OCI-LY3 (cell line): ENCODE data around the gene NHLRC4.
A peak's percentile ranks its signal among the peaks of the same experiment; 100 is the strongest.

Experiments
- H2AFZ ChIP-seq: fragments of 200-600, 300-600 bp; shearing (Covaris generic); 2 replicates; pipeline ENCODE4 v1.6.0; 2014; ENCODE audit warnings: antibody characterized with exemption, low read depth, low read length
- H3K27ac ChIP-seq: fragments of 200-600, 300-600 bp; sonication (generic); 2 replicates; pipeline ENCODE4 v1.5.1; 2014; ENCODE audit warnings: mild to moderate bottlenecking, low read length, moderate library complexity, mixed read lengths
- H3K27me3 ChIP-seq: fragments of 200-600, 300-600 bp; sonication (generic); 2 replicates; pipeline ENCODE4 v1.6.1; 2014; ENCODE audit warnings: low read depth, low read length, mixed read lengths
- H3K36me3 ChIP-seq: fragments of 200-600, 300-600 bp; sonication (generic); replicated peaks from 2 replicates; pipeline ENCODE3; 2014; ENCODE audit warnings: low read depth, low read length, mixed read lengths
- H3K4me1 ChIP-seq: fragments of 300-600, 200-600 bp; sonication (generic); 2 replicates; pipeline ENCODE4 v1.6.1; 2014; ENCODE audit warnings: low read length, mixed read lengths
- H3K4me2 ChIP-seq: fragments of 200-600, 300-600 bp; sonication (generic); 2 replicates; pipeline ENCODE4 v1.6.1; 2014; ENCODE audit warnings: low read length, mixed read lengths
- H3K4me3 ChIP-seq: fragments of 300-600, 200-600 bp; sonication (generic); 2 replicates; pipeline ENCODE4 v1.5.1; 2014; ENCODE audit warnings: antibody characterized with exemption, mild to moderate bottlenecking, low read length, moderate library complexity
- H3K79me2 ChIP-seq: fragments of 300-600, 200-600 bp; shearing (Covaris generic); 2 replicates; pipeline ENCODE4 v1.6.1; 2014; ENCODE audit warnings: mild to moderate bottlenecking, low read length, mixed read lengths
- H3K9ac ChIP-seq: fragments of 300-600, 200-600 bp; shearing (Covaris generic); 2 replicates; pipeline ENCODE4 v1.6.0; 2014; ENCODE audit warnings: mild to moderate bottlenecking, low read length, moderate library complexity
- H3K9me3 ChIP-seq: fragments of 200-600, 300-600 bp; shearing (Covaris generic); 2 replicates; pipeline ENCODE4 v1.6.1; 2014; ENCODE audit warnings: low read length, mixed read lengths; ENCODE audit not compliant: insufficient read depth
- H4K20me1 ChIP-seq: fragments of 200-600, 300-600 bp; sonication (generic); 2 replicates; pipeline ENCODE4 v1.6.1; 2016; ENCODE audit warnings: low read length, mixed read lengths; ENCODE audit not compliant: insufficient read depth
- CTCF ChIP-seq: fragments of 200-600, 300-600 bp; sonication (generic); IDR thresholded peaks from 2 replicates; pipeline ENCODE4 v1.5.1; 2014; ENCODE audit warnings: antibody characterized with exemption, low read length, low read depth
- EZH2phosphoT487 ChIP-seq: fragments of 200-600 bp; shearing (Covaris generic); IDR thresholded peaks from 2 replicates; pipeline ENCODE4 v1.6.1; 2018; ENCODE audit warnings: antibody characterized with exemption, mixed run types, low read depth

The NHLRC4 gene

GRCh38 chr16:566475-567372, at the start of gene NHLRC4:
NHLRC4 (plus strand) TSS chr16:567005; CDS start chr16:568048, 1,043 bp downstream.
- Histone ChIP-seq H3K9ac (peak within 1 kb of the TSS; percentile 77), H3K4me1 (peaks cover 32% of the 10 kb centered on the region), H4K20me1 (no peaks in the 10 kb centered on the region), H2AFZ (peak within 1 kb of the TSS; percentile 48; the same call in 1 of the 2 replicates), H3K4me3 (peak within 1 kb of the TSS; percentile 75), H3K27me3 (no peaks in the 10 kb centered on the region), H3K9me3 (no peaks in the 10 kb centered on the region), H3K79me2 (peaks cover 14% of the 10 kb centered on the region), H3K36me3 (no peaks in the 10 kb centered on the region), H3K4me2 (peak within 1 kb of the TSS; percentile 96), H3K27ac (peak within 1 kb of the TSS; percentile 77)
- TF ChIP-seq EZH2phosphoT487 (no peak), CTCF (no peak)

GRCh38 chr16:518858-519257, 47.9 kb upstream of the NHLRC4 start:
- Histone ChIP-seq H3K9ac (no peak overlapping the region), H3K4me1 (no peaks in the 10 kb centered on the region), H3K4me3 (no peak overlapping the region), H4K20me1 (no peaks in the 10 kb centered on the region), H3K9me3 (no peaks in the 10 kb centered on the region), H3K36me3 (no peaks in the 10 kb centered on the region), H3K79me2 (no peaks in the 10 kb centered on the region), H3K4me2 (no peak overlapping the region), H2AFZ (no peak overlapping the region), H3K27me3 (no peaks in the 10 kb centered on the region), H3K27ac (no peak overlapping the region)
- TF ChIP-seq CTCF (no peak), EZH2phosphoT487 (no peak)

DNA sequence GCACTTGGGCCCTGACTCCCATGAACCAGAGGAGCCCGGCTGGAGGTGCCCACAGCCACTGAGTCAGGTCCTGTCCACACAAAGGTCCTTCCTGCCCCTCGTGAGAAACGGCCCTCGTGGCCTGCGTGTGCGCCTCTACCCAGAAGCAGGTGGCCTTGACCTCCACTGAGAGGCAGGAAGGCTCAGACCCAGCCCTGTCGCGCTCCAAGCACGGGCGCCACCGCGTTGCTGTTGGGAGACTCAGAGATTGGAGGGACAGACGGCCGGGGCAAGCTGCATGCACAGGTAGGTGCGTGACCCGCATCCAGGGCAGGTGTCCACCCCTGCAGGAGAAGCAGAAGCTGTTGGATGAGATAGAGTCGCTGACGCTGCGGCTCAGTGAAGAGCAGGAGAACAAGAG, 47.4 kb upstream of the NHLRC4 start:
- H3K27me3 ChIP-seq, result no peaks in the 10 kb centered on the region
- H3K9ac ChIP-seq, result no peak overlapping the region
- no peaks in the 10 kb centered on the region for H4K20me1 ChIP-seq
- no peaks in the 10 kb centered on the region for H3K4me1 ChIP-seq
- TF ChIP-seq CTCF (no peak), EZH2phosphoT487 (no peak)
- no peaks in the 10 kb centered on the region for H3K9me3 ChIP-seq
- no peak overlapping the region for H3K4me2 ChIP-seq
- H2AFZ ChIP-seq, result no peak overlapping the region
- H3K36me3 ChIP-seq, result no peaks in the 10 kb centered on the region
- H3K79me2 ChIP-seq, result no peaks in the 10 kb centered on the region; the same call in 1 of the 2 replicates
- no peak overlapping the region for H3K4me3 ChIP-seq
- H3K27ac ChIP-seq, result no peak overlapping the region

- Histone ChIP-seq H3K36me3 (peaks cover 4% of the 10 kb centered on the region), H2AFZ (no peak overlapping the region), H3K4me2 (no peak overlapping the region), H3K27me3 (no peaks in the 10 kb centered on the region), H3K9ac (no peak overlapping the region), H3K9me3 (no peaks in the 10 kb centered on the region), H3K27ac (no peak overlapping the region), H4K20me1 (no peaks in the 10 kb centered on the region), H3K4me3 (no peak overlapping the region), H3K4me1 (peaks cover 6% of the 10 kb centered on the region), H3K79me2 (no peaks in the 10 kb centered on the region; the same call in none of the 2 replicates)
- no peak for TF ChIP-seq EZH2phosphoT487
- TF ChIP-seq CTCF, result no peak
Measured at GRCh38 chr16:519841-520687, 46.7 kb upstream of the NHLRC4 start.
